Inflammatory macrophage treated with lipopolysaccharide for 4 hours (primary cell): ENCODE data around the gene CD40.

Source experiments
- DNase-seq: peaks from one replicate; pipeline ENCODE4 v3.0.0-alpha.2; 2020

CD40 gene

GRCh38 chr20:46151936-46152335 is 33.8 kb downstream of the CD40 start:
- no peak for DNase-seq

GRCh38 chr20:46152824-46153586 is 34.9 kb downstream of the CD40 start:
- no peak for DNase-seq

GRCh38 chr20:46154305-46154704 is 36.2 kb downstream of the CD40 start:
- no peak for DNase-seq

DNA sequence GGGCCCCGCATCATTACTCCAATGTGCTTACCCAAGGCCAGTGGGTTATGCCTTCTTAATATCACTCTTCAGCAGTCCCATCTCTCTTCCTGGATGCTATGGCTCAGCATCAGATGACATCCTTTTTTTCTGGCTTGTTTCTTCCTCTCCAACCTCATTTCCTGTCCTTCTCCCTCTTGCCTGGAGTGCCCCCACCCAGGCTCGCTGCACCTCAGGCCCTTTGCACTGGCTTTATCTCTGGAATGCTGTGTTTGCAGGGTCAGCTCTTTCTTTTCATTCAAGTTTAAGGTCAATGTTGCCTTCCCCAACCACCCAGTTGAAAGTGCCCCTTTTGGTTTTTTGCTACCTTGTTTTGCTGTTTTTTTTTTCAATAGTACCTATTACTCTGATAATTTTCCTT is 36.7 kb downstream of the CD40 start:
- DNase-seq = no peak

GRCh38 chr20:46156065-46156464 is 38.0 kb downstream of the CD40 start:
- DNase-seq = no peak

DNA sequence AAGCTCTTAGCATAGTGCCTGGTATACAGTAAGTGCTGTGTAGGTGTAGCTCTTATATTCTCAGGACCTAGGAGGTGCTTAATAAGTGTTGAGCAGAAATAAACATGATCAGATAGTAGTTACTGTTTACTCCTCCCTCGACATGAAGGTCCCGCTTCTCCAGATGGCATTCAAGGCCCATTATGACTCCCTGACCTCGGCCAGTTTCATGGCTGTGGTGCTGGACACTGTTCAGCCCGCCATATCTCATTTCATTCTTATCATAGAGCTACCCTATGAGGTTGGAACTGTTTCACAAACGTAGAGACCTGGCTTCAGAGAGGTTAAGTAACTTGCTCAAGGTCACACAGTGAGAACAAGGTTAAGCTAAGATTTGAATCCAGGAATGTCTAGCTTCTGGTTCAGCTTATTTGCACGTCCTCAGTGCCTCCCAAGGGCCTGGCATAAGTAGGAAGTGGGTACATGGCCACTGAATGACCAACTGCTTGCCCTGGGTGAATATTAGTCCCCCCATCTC is 39.0 kb downstream of the CD40 start:
- DNase-seq = no peak

DNA sequence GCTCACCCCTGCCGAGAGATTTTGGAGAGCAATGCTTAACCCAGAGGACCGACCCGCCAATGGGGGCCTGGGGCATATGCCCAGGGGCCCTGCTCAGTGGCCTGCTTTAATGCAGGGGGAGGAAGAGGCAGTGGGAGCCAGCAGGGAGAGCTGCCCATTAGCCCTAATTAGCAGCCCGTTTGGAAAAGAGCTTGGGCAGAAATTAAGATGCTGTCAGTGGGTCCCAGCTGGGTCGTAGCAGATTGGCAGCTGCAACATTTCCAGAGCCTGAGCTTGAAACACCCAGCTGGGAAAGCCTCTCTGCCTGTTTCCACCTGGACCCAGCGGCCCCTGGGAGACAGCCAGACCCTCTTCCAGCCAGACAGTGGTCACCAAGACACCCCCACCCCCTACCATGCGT is 39.5 kb downstream of the CD40 start:
- no peak for DNase-seq

DNA sequence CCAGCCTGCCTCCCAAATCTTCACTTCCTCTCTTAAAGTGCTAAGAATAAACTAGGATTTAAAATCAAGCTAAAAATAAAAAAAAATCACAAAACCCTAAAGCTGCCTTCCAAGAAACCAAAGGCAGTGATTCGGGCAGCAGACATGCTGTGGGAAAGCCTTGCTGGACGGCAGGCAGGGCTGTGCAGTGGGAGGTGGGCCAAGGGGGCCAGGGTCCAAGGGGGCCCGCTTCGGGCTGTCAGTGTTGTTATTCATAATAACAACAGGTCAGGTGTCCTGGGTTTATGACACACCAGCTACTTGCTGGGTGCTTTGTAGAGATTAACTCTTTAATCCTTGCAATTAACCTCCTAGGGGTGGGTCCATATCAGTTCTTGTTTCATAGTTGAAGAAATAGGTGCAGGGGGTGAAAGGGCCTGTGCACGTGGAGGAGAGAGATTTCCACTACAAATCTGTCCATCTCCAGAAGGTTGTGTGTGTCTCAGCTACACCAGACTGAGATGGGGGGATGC is 40.4 kb downstream of the CD40 start:
- DNase-seq = no peak

DNA sequence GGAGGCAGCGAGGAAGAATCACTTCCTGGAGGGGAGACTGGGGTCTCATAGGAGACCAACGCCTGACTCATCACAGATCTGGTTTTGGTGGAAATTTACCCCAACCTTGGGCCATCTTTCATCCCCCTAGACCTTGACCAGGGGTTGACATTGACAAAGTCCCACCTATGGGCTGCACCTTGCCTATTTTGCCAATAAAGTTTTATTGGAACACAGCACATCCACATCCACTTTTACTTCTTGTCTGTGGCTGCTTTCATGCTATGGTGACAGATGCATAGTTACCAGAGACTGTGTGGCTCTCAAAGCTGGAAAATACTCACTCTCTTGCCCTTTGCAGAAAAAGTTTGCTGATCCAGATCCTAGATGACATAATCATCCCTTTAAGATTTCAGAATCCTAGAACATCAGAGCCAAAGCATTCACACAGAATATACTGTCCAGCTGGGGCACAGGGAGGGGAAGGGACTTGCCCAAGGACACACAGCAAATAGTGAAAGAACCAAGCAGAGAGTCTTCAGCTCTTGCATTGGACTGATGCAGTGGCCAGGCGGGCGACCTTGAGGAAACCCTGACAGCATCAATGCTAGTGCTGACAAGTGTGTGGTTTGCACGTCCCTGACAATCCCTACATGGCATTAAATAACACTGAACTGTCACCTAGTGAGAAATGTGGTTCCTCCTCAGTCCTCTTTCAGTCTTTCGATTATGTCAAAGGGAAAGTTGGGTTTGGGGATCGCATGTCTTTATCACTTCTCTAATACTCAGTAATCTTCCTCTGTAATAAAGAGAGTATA is 41.2 kb downstream of the CD40 start:
- no peak for DNase-seq

GRCh38 chr20:46160661-46161060 is 42.5 kb downstream of the CD40 start:
- DNase-seq = no peak

DNA sequence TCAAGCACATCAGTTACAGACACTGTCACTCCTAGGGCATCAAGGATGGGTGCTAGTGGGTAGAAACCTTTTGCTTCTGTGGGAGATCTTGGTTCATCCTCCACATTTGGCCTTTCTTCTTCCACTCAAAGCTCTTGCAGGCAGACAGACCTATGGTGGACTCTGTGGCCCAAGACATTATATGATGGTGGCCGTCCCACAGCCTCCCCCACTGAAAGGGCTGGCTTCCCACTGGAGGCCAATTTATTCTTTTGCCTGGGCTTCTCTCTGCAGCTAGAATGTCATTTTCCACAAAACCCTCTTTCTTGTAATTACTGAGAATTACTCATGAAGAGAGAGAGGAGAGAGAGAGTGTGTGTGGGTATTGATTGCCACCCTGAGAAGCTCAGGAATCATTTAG is 43.8 kb downstream of the CD40 start:
- no peak for DNase-seq

- DNase-seq = no peak
These were observed 46.1 kb downstream of the CD40 start for GRCh38 chr20:46164254-46164653.

- DNase-seq = no peak
These were observed 49.0 kb downstream of the CD40 start for GRCh38 chr20:46167080-46167479.

- no peak for DNase-seq
These were observed 50.3 kb downstream of the CD40 start for GRCh38 chr20:46168438-46168837.

GRCh38 chr20:46169245-46170171 is 51.4 kb downstream of the CD40 start:
- DNase-seq = no peak

GRCh38 chr20:46171476-46171875 is 53.4 kb downstream of the CD40 start:
- DNase-seq = no peak

- DNase-seq = no peak
These were observed 53.8 kb downstream of the CD40 start for GRCh38 chr20:46171909-46172308.

- no peak for DNase-seq
These were observed 54.3 kb downstream of the CD40 start for GRCh38 chr20:46172455-46172854.

DNA sequence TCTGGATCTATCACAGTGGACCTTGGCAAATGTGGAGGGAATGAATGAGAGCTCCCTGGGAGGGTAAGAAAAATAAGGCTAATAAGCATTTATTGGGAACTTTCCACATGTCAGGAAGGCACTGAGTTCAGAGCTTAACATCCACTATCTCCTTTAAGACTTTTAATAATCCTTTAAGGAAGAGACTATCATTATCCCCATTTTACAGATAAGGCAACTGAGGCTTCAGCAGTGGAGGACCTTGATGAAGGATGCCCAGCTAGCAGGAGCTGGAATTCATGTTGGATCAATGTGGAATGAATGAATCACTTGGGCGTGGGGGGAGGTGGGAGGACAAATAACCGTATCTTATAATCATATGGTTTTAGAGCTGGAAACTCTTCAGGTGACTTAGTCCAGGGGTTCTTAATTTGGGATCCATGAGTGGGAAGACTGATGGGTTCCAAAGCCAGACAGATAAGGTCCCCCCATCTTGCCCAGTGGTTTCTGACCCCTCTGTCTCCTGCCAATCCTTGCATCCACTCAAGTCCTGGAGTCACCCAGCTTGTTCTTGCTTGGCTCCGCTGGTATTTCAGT is 54.9 kb downstream of the CD40 start:
- no peak for DNase-seq

DNA sequence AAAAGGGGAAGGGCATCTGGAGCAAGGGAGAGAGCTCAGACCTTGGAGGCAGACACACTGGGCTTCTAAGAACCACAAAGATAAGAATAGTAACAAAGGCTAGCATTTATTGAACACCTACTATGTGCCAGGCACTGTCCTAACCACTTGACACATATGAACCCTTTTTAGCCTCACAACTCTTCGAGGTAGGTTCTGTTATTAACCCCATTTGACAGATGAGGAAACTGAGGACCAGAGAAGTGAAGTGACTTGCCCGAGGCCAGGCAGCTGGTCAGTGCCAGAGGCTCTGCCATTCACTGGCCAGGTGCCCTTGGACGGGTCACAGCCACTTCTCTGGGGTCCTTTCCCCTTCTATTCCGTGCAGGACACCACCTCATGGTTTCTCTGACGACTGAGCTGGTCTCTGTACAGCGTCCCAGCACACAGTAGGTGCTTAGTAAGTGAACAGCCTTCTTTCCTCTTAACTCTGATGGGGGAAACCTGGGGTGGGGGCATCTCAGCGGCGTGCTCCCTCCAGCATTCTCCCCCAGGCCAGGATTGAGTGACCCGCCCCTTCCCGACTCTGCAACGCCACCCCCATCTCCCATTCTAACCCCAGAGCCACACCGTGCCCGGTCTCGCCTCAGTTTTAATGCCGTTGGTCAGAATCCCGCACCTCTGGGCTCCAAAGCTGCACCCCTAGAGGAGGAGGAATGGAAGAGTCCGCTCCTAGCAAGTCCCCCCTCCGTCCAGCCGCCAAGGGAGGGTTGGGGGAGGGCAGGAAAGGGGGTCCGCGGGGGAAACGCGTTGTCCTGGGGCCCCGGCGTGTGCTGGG is 55.7 kb downstream of the CD40 start:
- DNase-seq = no peak

GRCh38 chr20:46174469-46175126 is 56.5 kb downstream of the CD40 start:
- peak; percentile 71 for DNase-seq
